NAMALWA (cell line): ENCODE measurements around the gene SERINC5.
"Not testable (repeated sequence)": the region's sequence is repeated elsewhere in the genome, so short reads cannot be mapped to it uniquely, and the experiment has no call there.

ENCODE experiments used
- DNase-seq: peaks from one replicate; pipeline ENCODE4 v3.0.0-alpha.2; 2015; ENCODE audit warnings: low spot score

The SERINC5 gene

DNA sequence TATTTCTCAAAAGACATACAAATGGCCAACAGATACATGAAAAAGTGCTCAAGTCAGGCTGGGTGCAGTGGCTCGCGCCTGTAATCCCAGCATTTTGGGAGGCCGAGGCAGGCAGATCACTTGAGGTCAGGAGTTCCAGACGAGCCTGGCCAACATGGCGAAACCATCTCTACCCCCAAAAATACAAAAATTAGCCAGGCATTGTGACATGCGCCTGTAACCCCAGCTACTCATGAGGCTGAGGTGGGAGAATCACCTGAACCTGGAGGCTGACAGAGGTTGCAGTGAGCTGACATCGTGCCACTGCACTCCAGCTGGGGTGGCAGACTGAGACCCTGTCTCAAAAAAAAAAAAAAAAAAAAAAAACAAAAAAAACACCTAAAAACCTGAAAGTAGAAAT, 119.0 kb downstream of the SERINC5 start:
- not testable (repeated sequence) for DNase-seq

DNA sequence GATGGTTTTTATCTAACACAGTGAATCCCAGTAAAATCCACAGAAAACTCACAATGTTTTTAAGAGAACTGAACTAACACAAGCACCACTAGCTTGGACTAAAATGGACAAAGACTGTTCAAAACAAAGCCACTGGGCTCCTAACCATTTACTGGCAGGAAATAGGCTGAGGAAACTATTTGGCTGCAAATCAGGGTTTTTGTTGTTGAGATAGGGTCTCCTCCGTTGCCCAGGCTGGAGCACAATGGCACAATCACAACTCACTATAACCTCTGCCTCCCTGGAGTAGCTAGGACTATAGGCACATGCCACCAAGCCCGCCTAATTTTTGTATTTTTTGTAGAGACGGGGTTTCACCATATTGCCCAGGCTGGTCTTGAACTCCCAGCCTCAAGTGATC, 121.0 kb downstream of the SERINC5 start:
- no peak for DNase-seq

DNA sequence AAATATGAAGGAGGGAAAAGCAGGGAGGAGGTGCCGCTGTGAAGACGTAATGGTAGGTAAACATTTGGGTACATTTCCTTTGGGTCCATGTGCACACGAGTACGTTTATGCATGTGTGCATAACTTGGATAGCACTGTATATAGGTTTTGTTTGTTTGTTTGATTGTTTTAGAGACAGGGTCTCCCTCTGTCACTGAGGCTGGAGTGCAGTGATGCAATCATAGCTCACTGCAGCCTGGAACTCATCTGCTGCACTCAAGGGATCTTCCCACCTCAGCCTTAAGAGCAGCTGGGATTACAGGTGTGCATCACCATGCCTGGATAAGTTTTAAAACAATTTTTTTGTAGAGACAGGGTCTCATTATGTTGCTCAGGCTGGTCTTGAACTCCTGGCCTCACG, 126.7 kb downstream of the SERINC5 start:
- no peak for DNase-seq

DNA sequence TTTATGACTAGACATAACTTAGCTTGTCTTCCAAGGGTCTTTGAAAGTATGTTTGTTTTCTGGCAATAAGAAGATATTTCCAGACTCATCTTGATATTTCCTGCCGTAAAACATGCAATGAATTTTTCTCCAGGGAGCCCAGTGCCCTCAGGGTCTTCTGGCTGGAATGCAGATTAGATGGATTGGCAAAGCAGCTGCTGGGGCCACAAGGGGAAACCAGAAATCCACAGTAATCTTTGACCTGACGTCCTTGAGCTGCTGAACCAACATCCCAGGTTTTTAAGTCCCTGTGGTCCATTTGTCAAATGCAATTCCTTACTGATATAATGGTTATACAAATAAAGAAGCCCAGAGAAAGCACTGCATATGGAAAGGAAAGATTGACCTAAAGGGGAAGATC, 127.7 kb downstream of the SERINC5 start:
- DNase-seq = no peak

- DNase-seq = no peak
Measured at GRCh38 chr5:80127116-80127552, 128.7 kb downstream of the SERINC5 start.

GRCh38 chr5:80125962-80126480, 129.8 kb downstream of the SERINC5 start:
- DNase-seq = peak; percentile 26

GRCh38 chr5:80125022-80125961, 130.6 kb downstream of the SERINC5 start:
- peak; percentile 35 for DNase-seq

DNA sequence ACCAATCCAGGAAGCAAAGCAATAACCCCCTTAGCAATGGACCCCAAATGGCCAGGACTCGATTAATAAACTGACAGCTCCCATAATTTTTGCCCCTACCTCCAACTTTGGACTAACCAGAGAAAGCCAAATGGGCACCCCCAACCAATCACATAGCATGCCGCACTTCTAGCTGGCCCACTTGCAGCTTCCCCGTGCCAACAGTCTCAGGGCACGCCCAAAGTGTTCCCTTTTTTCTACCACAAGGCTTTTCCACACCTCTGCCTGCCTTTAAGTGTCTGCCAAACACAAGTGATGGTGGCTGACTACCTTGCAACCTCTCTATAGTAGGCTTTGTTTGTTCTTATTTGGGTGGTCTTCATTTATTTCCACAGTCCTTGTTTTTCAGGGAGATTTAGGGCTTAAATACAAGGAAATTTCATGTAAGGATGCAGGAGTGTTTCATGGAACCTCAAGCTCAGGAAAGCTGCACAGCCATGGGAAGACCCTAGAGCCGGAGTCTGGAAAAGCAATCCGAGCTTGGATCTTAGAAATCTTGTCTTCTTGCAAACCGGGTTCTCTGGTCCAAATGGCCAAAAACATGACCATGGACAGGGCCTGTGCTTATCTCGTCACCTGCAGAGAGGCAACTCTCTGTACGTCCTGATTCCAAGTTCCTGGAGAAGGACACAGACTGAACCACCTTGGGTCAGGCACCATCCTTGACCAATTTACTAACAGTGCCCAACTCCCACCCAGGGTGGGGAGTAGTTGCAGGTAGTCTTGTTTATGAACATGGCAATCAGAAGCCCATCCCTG, 131.5 kb downstream of the SERINC5 start:
- no peak for DNase-seq

DNA sequence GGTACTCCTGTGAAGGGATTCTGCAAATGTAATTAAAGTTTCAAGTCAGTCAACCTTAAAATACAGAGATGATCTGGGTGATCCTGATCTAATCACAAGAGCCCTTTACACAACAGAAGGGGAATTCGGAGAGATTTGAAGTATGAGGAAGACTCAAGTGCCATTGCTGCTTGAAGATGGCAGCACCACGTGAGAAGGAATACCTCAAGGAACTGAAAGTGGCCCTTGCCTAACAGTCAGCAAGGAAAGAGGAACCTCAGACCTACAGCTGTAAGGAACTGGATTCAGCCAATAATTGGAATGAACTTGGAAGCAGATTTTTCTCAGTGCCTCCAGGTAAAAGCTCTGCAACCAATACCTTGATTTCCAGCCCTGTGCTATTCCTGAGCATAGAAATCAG, 133.3 kb downstream of the SERINC5 start:
- no peak for DNase-seq

- DNase-seq = no peak
Measured at GRCh38 chr5:80119372-80119771, 136.5 kb downstream of the SERINC5 start.

GRCh38 chr5:80117446-80117845, 138.4 kb downstream of the SERINC5 start:
- DNase-seq = no peak

GRCh38 chr5:80116465-80116864, 139.4 kb downstream of the SERINC5 start:
- DNase-seq = no peak

GRCh38 chr5:80116000-80116399, 139.8 kb downstream of the SERINC5 start:
- no peak for DNase-seq

DNA sequence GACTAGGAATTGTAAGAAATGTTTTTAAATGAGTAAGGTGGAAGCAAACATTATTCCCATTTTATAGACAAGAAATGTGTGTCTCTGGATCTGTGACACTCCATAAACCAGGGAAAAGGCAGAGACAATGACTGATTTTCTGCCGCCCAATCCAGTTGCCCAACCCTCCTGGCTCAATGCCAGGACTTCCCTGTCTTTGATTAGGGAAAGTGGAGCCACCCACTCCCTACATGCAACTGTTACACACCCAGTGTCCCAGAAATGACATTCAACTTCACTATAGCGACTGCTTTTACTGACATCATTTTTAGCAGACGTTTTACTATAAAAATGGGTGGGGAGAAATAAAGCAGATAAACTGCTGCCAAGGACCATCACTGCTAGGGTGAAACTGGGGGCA, 141.0 kb downstream of the SERINC5 start:
- DNase-seq = no peak

GRCh38 chr5:80111376-80111990, 144.4 kb downstream of the SERINC5 start:
- DNase-seq = not testable (repeated sequence)

DNA sequence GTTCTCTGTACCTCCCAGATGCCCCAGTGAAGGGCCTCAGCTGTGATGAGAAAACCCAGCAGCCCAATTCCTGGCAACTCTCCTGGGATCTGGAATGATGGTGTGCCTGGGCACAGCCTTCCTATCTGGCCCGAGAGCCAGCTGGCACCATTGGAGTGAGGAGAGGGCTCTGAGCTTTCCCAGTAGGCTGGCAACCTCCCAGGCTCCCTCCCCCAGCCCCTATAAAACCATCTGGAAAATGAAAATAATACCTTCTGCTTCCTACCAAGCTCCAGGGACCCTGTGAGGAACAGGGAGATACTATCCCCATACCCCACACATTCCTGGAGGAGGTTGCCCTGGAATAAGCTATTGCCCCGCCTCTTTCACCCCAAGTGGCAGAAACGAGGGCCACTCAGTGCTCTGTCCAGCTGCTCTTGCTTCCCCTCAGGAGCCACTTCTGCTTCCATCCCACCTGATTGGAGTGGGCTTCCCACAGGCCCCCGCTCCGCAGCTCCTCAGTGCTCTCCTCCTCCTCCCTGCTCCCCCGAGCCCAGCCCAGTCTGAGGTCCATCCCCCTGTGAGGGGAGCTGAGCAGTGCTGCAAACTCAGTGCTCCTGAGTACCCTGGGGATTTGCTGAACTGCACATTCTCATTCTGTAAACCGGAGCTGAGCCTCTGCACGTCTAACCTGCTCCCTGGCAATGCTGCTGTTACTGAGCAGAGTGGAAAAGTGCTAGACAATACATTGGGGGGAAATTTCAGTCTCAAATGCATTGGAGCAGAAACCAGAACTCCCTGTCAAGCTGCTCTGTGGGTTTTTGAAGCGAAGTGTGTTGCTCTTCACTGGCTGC, 146.0 kb downstream of the SERINC5 start:
- peak; percentile 12 for DNase-seq

GRCh38 chr5:80106916-80107315, 148.9 kb downstream of the SERINC5 start:
- no peak for DNase-seq

GRCh38 chr5:80105698-80106439, 150.0 kb downstream of the SERINC5 start:
- DNase-seq = no peak

DNA sequence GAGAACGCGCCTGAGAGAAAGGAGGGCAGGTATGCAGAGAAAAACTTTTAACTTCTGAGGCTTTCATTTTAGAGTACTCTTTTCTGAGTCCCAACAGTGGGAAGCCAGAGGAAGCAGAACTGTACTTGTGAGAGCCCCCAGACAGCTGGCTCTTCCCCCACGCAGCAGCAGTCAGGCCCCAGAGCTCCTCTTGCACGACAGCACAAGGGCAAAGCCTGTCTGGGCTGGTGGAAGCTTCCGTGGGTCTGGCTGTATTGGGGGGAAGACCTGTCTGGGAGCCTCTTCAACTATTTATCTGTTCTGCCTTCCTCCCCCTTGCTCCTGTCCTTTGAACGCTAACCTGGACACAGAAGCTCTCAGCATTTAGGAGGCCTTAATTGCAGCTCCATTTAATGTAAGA, 152.5 kb downstream of the SERINC5 start:
- DNase-seq = no peak

- no peak for DNase-seq
Measured at GRCh38 chr5:80101993-80102392, 153.9 kb downstream of the SERINC5 start.

DNA sequence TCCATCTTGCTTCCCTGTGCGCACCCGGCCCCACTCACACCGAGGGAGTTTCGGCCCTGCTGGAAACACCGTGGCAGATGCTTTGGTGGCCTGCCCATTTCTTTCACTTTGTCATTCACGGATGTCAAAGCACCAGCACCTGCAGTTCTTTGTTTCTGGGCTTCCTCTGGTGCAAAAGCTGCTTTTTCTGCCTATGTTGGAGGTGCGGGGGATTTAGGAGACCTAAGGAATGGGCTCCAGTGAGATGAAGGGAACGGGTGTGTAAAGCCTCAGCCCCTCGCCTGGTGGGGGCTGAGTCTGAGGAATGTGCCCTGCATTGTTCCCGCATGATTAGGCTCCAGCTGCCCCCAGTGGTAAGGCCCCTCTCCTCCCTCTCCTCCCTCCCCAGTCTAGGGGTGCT, 158.4 kb downstream of the SERINC5 start:
- no peak for DNase-seq
